OCI-LY3 (cell line): ENCODE measurements around the gene REEP3.

Experiments
- EZH2phosphoT487 ChIP-seq: fragments of 200-600 bp; shearing (Covaris generic); IDR thresholded peaks from 2 replicates; pipeline ENCODE4 v1.6.1; 2018; ENCODE audit warnings: antibody characterized with exemption, mixed run types, low read depth
- TF ChIP-seq, protein P1 (sequence below): fragments of 200-600, 300-600 bp; sonication (generic); IDR thresholded peaks from 2 replicates; pipeline ENCODE4 v1.5.1; 2014; ENCODE audit warnings: antibody characterized with exemption, low read length, low read depth

DNA sequence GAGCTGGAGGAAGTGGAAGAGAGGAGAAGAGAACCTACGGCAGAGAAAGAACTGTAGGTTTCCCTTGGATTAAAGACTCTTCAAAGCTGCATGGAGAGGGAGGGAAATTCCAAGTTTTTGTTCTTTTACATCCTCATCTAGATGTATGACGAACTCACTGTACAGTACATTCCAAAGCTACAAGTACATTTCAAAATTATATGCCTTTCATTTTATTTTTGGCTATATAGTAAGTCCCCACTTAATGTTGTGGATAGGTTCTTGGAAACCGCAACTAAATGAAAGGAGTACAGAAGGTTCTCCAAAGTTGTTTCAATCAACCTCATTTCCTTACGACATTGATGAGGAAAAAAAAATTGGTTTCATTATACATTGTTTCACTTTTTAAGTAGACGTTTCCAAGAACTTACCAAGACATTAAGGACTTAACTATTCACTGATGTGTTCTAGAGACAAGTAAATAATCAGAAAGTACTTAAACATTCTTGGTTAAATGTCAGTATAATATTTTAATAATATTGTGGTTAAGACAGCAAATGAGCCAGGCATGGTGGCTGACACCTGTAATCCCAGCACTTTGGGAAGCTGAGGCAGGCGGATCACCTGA, 39.3 kb upstream of the REEP3 start:
- TF ChIP-seq, protein P1, sequence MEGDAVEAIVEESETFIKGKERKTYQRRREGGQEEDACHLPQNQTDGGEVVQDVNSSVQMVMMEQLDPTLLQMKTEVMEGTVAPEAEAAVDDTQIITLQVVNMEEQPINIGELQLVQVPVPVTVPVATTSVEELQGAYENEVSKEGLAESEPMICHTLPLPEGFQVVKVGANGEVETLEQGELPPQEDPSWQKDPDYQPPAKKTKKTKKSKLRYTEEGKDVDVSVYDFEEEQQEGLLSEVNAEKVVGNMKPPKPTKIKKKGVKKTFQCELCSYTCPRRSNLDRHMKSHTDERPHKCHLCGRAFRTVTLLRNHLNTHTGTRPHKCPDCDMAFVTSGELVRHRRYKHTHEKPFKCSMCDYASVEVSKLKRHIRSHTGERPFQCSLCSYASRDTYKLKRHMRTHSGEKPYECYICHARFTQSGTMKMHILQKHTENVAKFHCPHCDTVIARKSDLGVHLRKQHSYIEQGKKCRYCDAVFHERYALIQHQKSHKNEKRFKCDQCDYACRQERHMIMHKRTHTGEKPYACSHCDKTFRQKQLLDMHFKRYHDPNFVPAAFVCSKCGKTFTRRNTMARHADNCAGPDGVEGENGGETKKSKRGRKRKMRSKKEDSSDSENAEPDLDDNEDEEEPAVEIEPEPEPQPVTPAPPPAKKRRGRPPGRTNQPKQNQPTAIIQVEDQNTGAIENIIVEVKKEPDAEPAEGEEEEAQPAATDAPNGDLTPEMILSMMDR, result no peak
- no peak for TF ChIP-seq EZH2phosphoT487
